Endothelial cell of umbilical vein (primary cell): ENCODE results near the gene PDLIM1. TPM values are rescaled to one million over a fixed set of nuclear protein-coding genes. Genes with fewer than 3 reads are reported as not detected.

Experiments
- BruUV-seq: library from RNA; stranded (reverse); fragments of 400-500 nt; replicated peaks from 2 replicates; lab custom pipeline; 2021; lab: Mats Ljungman, UMichigan
- CTCF ChIA-PET: fragments of 300-600, 350-600 bp; sonication (Branson Sonifier 250); formaldehyde crosslinking; loops from one replicate; lab custom pipeline; 2021; ENCODE audit warnings: antibody characterized with exemption, inconsistent platforms; lab: Charles Lee
- POLR2A ChIA-PET: fragments of 300-600, 350-600 bp; sonication (Branson Sonifier 250); formaldehyde crosslinking; loops from one replicate; lab custom pipeline; 2021; ENCODE audit warnings: antibody characterized with exemption, inconsistent platforms; lab: Charles Lee
- DNase-seq: peaks from one replicate; pipeline ENCODE4 v3.0.0-alpha.2; 2011; ENCODE audit warnings: low read depth, low spot score
- FAIRE-seq: peaks from 2 replicates; lab custom pipeline; 2011; peaks lifted over from hg19 to GRCh38; lab: Jason Lieb, UNC
- H2AFZ ChIP-seq: 2 replicates; pipeline ENCODE4 v1.6.0; 2012; ENCODE audit warnings: low read depth, low read length, control low read depth, inconsistent platforms
- H3K27ac ChIP-seq: 2 replicates; pipeline ENCODE4 v1.5.1; 2011; ENCODE audit warnings: low read depth, mild to moderate bottlenecking, control low read depth, low read length, moderate library complexity; ENCODE audit not compliant: insufficient read depth
- H3K27me3 ChIP-seq, 2 experiments: 2 replicates each; pipeline versions ENCODE4 v1.6.0 to v1.6.1; 2011; ENCODE audit warnings: low read length in 2 of 2, mixed read lengths in 1 of 2; ENCODE audit not compliant: control insufficient read depth in 2 of 2, insufficient read depth in 2 of 2
- H3K36me3 ChIP-seq, 2 experiments: 2 replicates in 1 of 2; 3 replicates in 1 of 2; pipeline ENCODE4 v1.5.1; 2011; ENCODE audit warnings: low read length in 2 of 2, mild to moderate bottlenecking in 1 of 2, moderate library complexity in 1 of 2; ENCODE audit not compliant: control insufficient read depth in 2 of 2, insufficient read depth in 2 of 2; ENCODE audit errors: extremely low read depth in 1 of 2
- H3K4me1 ChIP-seq: 3 replicates; pipeline ENCODE4 v1.5.1; 2011; ENCODE audit warnings: mild to moderate bottlenecking, low read length; ENCODE audit not compliant: control insufficient read depth, insufficient read depth; ENCODE audit errors: extremely low read depth
- H3K4me2 ChIP-seq: 2 replicates; pipeline ENCODE4 v1.6.1; 2011; ENCODE audit warnings: low read length, control low read depth, mixed read lengths; ENCODE audit not compliant: insufficient read depth
- H3K4me3 ChIP-seq, 3 experiments: fragments of 200-600 bp in 1 of 3; sonication (generic), shearing (Covaris generic) in 1 of 3; replicated peaks in 1 of 3; 2 replicates each; pipeline ENCODE4 v1.5.1; 2011 to 2016; ENCODE audit warnings: control low read depth in 3 of 3, low read length in 3 of 3, mild to moderate bottlenecking in 2 of 3, inconsistent platforms in 1 of 3, low read depth in 1 of 3, moderate library complexity in 1 of 3; ENCODE audit not compliant: insufficient read depth in 1 of 3
- H3K79me2 ChIP-seq: 2 replicates; pipeline ENCODE4 v1.6.0; 2012; ENCODE audit warnings: low read length, inconsistent platforms; ENCODE audit not compliant: control insufficient read depth, insufficient read depth
- H3K9ac ChIP-seq: replicated peaks from 2 replicates; pipeline ENCODE3; 2011; ENCODE audit warnings: low read length, control low read depth; ENCODE audit not compliant: insufficient read depth; ENCODE audit errors: extremely low read depth
- H3K9me1 ChIP-seq: replicated peaks from 3 replicates; pipeline ENCODE4 v1.6.0; 2011; ENCODE audit warnings: mild to moderate bottlenecking, low read length; ENCODE audit not compliant: control insufficient read depth, insufficient read depth; ENCODE audit errors: extremely low read depth
- H3K9me3 ChIP-seq: replicated peaks from 2 replicates; pipeline ENCODE4 v1.5.1; 2012; ENCODE audit warnings: low read length, inconsistent platforms; ENCODE audit not compliant: control insufficient read depth, insufficient read depth
- H4K20me1 ChIP-seq: replicated peaks from 2 replicates; pipeline ENCODE3; 2011; ENCODE audit warnings: mild to moderate bottlenecking, low read length; ENCODE audit not compliant: control insufficient read depth, insufficient read depth; ENCODE audit errors: extremely low read depth
- EZH2 ChIP-seq: IDR thresholded peaks from 2 replicates; pipeline ENCODE4 v1.6.1; 2012; ENCODE audit warnings: borderline replicate concordance, low read depth, mild to moderate bottlenecking, moderate library complexity, low read length, inconsistent platforms; ENCODE audit not compliant: severe bottlenecking
- FOS ChIP-seq: IDR thresholded peaks from 2 replicates; pipeline ENCODE4 v1.6.1; 2011; ENCODE audit warnings: mild to moderate bottlenecking, low read length, moderate library complexity, borderline replicate concordance; ENCODE audit not compliant: insufficient read depth
- GATA2 ChIP-seq: IDR thresholded peaks from 2 replicates; pipeline ENCODE4 v1.7.0; 2011; ENCODE audit warnings: low read depth, mild to moderate bottlenecking, moderate library complexity, mixed read lengths, low read length; ENCODE audit not compliant: insufficient read length, insufficient read depth
- JUN ChIP-seq: IDR thresholded peaks from 2 replicates; pipeline ENCODE4 v1.6.1; 2011; ENCODE audit warnings: borderline replicate concordance, low read depth; ENCODE audit not compliant: insufficient read length, insufficient read depth
- MAX ChIP-seq: IDR thresholded peaks from 2 replicates; pipeline ENCODE4 v1.6.1; 2011; ENCODE audit not compliant: insufficient read depth, insufficient read length
- MYC ChIP-seq: IDR thresholded peaks from one replicate; pipeline ENCODE4 v1.6.1; 2011; ENCODE audit warnings: mild to moderate bottlenecking, low read depth, low read length
- POLR2A ChIP-seq: IDR thresholded peaks from 2 replicates; pipeline ENCODE4 v1.6.1; 2012; ENCODE audit warnings: low read depth, mild to moderate bottlenecking, control low read depth, low read length
- POLR2AphosphoS5 ChIP-seq: IDR thresholded peaks from 2 replicates; pipeline ENCODE4 v1.6.1; 2012; ENCODE audit warnings: low read depth, mild to moderate bottlenecking, control low read depth, low read length, moderate library complexity; ENCODE audit not compliant: insufficient read depth
- dilution Hi-C: fragments of 300-500 bp; cut with MboI; formaldehyde crosslinking; loops from one replicate; pipeline ENCODE4 v1.15.0; 2019; ENCODE audit warnings: low sequenced_read_pairs; ENCODE audit not compliant: extremely low pct_ligation_motif_present
- intact Hi-C: fragments of 100-400 bp; cut with micrococcal nuclease; formaldehyde crosslinking; loops from one replicate; pipeline ENCODE4 v1.10.0; 2022
- polyA plus RNA-seq, 4 experiments: library from polyadenylated mRNA; depleted of rRNA in 3 of 4; stranded (reverse) in 3 of 4; unstranded in 1 of 4; fragments of >200 nt; gene quantifications; 2 replicates each; pipeline versions ENCODE4 v1.2.1 to v1.2.3, GENCODE V29; 2011 to 2012; ENCODE audit warnings: missing spikeins in 1 of 4
- total RNA-seq: library from RNA; stranded (reverse); gene quantifications from 2 replicates; pipeline ENCODE4 v1.2.3, GENCODE V29; 2021
- TF ChIP-seq, protein P1 (sequence below), 2 donors: IDR thresholded peaks; 1 replicate in 1 of 2; 2 replicates in 1 of 2; pipeline ENCODE4 v1.5.1; 2011; ENCODE audit warnings: low read length in 2 of 2, mild to moderate bottlenecking in 2 of 2, moderate library complexity in 2 of 2, control low read depth in 1 of 2, inconsistent platforms in 1 of 2, low read depth in 1 of 2; ENCODE audit not compliant: insufficient read depth in 1 of 2; ENCODE audit errors: extremely low read depth in 1 of 2

The PDLIM1 gene
- total and polyA plus RNA-seq, 2 donors (not counting 3 experiments of a cell fraction or from before 2014, with no cell fraction given) = 91.1 to 122 TPM

GRCh38 chr10:95284807-95285206 lies 6.0 kb downstream of the PDLIM1 start:
- CTCF ChIA-PET = no interaction called here
- peaks cover 70% of the 10 kb centered on the region for H3K79me2 ChIP-seq
- no peak overlapping the region for H3K27ac ChIP-seq
- H4K20me1 ChIP-seq = no peaks in the 10 kb centered on the region
- dilution Hi-C loops = no loop called here
- no peak for FAIRE-seq
- no peaks in the 10 kb centered on the region for H3K36me3 ChIP-seq
- intact Hi-C loops = no loop called here
- no peak for DNase-seq
- BruUV-seq = no TSS peak
- no peak for TF ChIP-seq JUN
- no peak for TF ChIP-seq GATA2
- no peak for TF ChIP-seq EZH2
- TF ChIP-seq POLR2A = no peak
- TF ChIP-seq, protein P1, sequence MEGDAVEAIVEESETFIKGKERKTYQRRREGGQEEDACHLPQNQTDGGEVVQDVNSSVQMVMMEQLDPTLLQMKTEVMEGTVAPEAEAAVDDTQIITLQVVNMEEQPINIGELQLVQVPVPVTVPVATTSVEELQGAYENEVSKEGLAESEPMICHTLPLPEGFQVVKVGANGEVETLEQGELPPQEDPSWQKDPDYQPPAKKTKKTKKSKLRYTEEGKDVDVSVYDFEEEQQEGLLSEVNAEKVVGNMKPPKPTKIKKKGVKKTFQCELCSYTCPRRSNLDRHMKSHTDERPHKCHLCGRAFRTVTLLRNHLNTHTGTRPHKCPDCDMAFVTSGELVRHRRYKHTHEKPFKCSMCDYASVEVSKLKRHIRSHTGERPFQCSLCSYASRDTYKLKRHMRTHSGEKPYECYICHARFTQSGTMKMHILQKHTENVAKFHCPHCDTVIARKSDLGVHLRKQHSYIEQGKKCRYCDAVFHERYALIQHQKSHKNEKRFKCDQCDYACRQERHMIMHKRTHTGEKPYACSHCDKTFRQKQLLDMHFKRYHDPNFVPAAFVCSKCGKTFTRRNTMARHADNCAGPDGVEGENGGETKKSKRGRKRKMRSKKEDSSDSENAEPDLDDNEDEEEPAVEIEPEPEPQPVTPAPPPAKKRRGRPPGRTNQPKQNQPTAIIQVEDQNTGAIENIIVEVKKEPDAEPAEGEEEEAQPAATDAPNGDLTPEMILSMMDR (IDR thresholded peaks at IDR 0.05; ENCODE audit: extremely low read depth in 1 of 2, insufficient read depth in 1 of 2, low read depth in 1 of 2, low read length in 2 of 2) = no peak
- TF ChIP-seq MAX = no peak
- H3K4me3 ChIP-seq = no peak overlapping the region
- no peak overlapping the region for H2AFZ ChIP-seq
- H3K4me1 ChIP-seq = peaks cover 23% of the 10 kb centered on the region
- H3K9me1 ChIP-seq = no peaks in the 10 kb centered on the region
- no peak overlapping the region for H3K9ac ChIP-seq
- no peaks in the 10 kb centered on the region for H3K27me3 ChIP-seq
- H3K9me3 ChIP-seq = no peaks in the 10 kb centered on the region
- POLR2A ChIA-PET = no interaction called here
- H3K4me2 ChIP-seq = no peak overlapping the region

GRCh38 chr10:95282107-95282506 lies 8.7 kb downstream of the PDLIM1 start:
- peaks cover 66% of the 10 kb centered on the region for H3K79me2 ChIP-seq

More at GRCh38 chr10:95282107-95282506, 8.7 kb downstream of the PDLIM1 start:
- Histone ChIP-seq H3K9me1 (no peaks in the 10 kb centered on the region), H3K27ac (no peak overlapping the region), H3K9me3 (no peaks in the 10 kb centered on the region), H3K4me2 (no peak overlapping the region), H4K20me1 (no peaks in the 10 kb centered on the region), H3K36me3 (no peaks in the 10 kb centered on the region), H3K4me3 (no peak overlapping the region), H3K27me3 (no peaks in the 10 kb centered on the region), H3K4me1 (peaks cover 6% of the 10 kb centered on the region), H3K9ac (no peak overlapping the region), H2AFZ (no peak overlapping the region)
- no peak for FAIRE-seq
- POLR2A ChIA-PET = no interaction called here
- no TSS peak for BruUV-seq
- intact Hi-C loops (no loop called here), dilution Hi-C loops (no loop called here)
- CTCF ChIA-PET = interaction anchor here (1.3 kb wide), 1 partner anchor 9 kb away, joined by 3 read pairs; no protein-coding TSS in a partner anchor
- DNase-seq = no peak
- no peak for TF ChIP-seq EZH2
- no peak for TF ChIP-seq FOS
- no peak for TF ChIP-seq MAX
- no peak for TF ChIP-seq GATA2
- TF ChIP-seq POLR2A = no peak
- no peak for TF ChIP-seq POLR2AphosphoS5
- TF ChIP-seq MYC = no peak
- TF ChIP-seq, protein P1 (IDR thresholded peaks at IDR 0.05; ENCODE audit: extremely low read depth in 1 of 2, insufficient read depth in 1 of 2, low read depth in 1 of 2, low read length in 2 of 2) = no peak
- TF ChIP-seq JUN = no peak
